ENCODE data around the gene PXK.

Gene PXK

GRCh38 chr3:58398669-58399333 lies 66.1 kb downstream of the PXK start:
- TF ChIP-seq GATA3 (IDR thresholded peaks at IDR 0.05; ENCODE audit: low read depth, low read length) (no peak), GATA2 (IDR thresholded peaks at IDR 0.05; ENCODE audit: low read depth, low read length) (no peak)

GRCh38 chr3:58403513-58404109 lies 70.9 kb downstream of the PXK start:
- no peak for TF ChIP-seq GATA3 (IDR thresholded peaks at IDR 0.05; ENCODE audit: low read depth, low read length)
- TF ChIP-seq GATA2 (IDR thresholded peaks at IDR 0.05; ENCODE audit: low read depth, low read length), result no peak

- TF ChIP-seq GATA2 (IDR thresholded peaks at IDR 0.05; ENCODE audit: low read depth, low read length), result no peak
- no peak for TF ChIP-seq GATA3 (IDR thresholded peaks at IDR 0.05; ENCODE audit: low read depth, low read length)
Measured at GRCh38 chr3:58404396-58404795, 71.7 kb downstream of the PXK start.

DNA sequence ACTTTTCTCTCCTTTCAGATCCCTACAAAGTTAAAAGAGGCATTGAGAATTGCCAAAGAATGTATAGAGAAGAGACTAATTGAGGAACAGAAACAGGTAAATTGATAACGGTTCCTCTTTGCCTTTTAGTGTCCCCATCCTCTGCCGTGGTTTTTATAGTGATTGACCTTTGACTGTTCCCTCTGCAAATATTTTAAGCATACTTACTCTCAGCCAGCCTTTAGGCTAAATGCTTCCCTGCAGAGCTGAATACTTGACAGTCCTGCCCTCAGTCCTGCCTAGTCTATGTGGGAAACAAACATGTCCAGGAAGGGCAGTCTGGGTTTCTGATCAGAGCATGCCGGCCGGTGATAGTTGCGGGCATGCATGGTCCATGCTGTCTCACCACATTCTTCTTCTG lies 76.2 kb downstream of the PXK start:
- TF ChIP-seq GATA2 (IDR thresholded peaks at IDR 0.05; ENCODE audit: low read depth, low read length) (no peak), GATA3 (IDR thresholded peaks at IDR 0.05; ENCODE audit: low read depth, low read length) (no peak)

DNA sequence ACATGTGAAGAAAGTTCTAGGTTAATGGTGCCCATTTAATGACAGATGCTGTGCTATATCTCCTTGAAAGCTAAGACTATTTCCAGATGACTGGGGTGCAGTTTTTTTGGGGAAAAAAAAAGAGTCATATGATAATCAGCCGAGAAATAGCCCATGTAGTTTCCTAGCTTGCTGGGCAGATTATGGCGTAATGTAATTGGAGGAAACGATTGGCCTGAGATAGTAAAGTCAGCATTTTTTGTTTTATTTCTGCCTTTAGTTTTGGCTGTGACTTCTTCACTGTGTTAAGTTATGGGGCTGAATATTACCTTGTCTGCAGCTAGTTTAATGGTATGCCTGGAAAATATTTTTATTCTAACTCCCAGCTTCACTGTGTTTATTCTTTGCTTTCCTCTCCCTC lies 77.0 kb downstream of the PXK start:
- TF ChIP-seq GATA2 (IDR thresholded peaks at IDR 0.05; ENCODE audit: low read depth, low read length), result no peak
- no peak for TF ChIP-seq GATA3 (IDR thresholded peaks at IDR 0.05; ENCODE audit: low read depth, low read length)

DNA sequence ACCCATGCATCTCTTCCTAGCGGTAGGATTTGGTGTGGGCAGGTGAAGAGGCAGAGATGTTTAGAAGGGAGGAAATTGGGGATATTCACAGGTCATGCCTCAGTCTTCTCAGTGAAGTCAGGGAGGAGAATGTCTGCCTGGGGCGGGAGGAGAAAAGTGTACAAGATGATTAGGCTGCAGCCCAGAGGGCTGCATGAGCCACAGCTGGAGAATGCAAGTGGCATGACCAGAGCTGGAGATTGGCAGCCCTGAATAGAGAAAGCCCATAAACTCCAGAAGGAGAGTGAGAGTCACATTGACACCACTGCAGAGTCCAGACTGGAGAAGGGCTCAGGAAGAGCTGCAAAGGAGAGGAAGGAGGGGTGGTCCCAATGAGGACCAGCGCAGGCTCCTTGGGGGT lies 78.3 kb downstream of the PXK start:
- no peak for TF ChIP-seq GATA2 (IDR thresholded peaks at IDR 0.05; ENCODE audit: low read depth, low read length)
- TF ChIP-seq GATA3 (IDR thresholded peaks at IDR 0.05; ENCODE audit: low read depth, low read length), result no peak

DNA sequence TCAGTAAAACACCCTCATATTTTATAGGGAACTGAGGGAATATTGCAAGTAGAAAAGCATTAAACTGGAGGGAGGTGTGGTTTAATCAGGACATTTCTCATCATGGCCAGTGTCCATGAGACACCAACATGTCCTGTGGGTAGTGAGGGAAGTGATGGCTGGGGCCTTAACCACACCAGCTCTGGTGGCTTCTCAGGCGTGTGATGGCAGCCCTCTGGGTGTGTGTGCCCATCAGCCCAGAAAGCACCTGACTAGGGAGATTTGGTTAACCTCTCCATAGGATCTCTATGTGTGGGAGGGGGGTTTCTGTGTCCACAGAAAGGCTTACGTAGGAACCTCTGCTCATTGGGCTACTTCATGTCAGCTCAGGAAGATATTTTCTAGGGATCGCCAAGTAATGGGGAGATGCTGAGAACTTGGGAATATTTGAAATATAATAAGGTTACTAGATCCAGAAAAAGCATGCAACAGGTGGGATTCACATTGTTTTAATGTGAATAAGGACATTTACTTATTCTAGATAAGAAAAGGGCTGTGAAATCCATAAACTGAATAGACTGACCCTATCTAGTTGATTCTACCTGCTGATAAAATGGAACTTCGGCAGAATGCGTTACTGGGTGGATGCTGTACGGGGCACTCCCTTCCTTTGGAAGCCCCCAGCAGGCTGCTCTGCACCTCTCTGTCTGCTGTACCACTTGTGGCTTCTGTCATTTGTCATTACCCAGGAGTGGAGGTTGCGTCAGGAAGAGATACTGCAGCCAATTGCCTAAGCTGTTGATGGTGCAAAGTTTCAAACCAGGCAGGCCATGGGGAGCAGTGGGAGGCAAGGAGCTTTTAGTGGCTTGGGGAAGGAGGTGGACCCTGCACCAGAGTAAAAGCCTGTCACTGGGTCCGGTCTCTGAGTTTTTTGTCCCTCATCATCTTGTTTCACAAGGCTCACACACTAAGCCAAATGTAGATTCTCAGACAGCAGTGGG lies 79.4 kb downstream of the PXK start:
- TF ChIP-seq GATA3 (IDR thresholded peaks at IDR 0.05; ENCODE audit: low read depth, low read length) (no peak), GATA2 (IDR thresholded peaks at IDR 0.05; ENCODE audit: low read depth, low read length) (no peak)

- TF ChIP-seq GATA3 (IDR thresholded peaks at IDR 0.05; ENCODE audit: low read depth, low read length), result no peak
- no peak for TF ChIP-seq GATA2 (IDR thresholded peaks at IDR 0.05; ENCODE audit: low read depth, low read length)
Measured at GRCh38 chr3:58414538-58415197, 82.0 kb downstream of the PXK start.

DNA sequence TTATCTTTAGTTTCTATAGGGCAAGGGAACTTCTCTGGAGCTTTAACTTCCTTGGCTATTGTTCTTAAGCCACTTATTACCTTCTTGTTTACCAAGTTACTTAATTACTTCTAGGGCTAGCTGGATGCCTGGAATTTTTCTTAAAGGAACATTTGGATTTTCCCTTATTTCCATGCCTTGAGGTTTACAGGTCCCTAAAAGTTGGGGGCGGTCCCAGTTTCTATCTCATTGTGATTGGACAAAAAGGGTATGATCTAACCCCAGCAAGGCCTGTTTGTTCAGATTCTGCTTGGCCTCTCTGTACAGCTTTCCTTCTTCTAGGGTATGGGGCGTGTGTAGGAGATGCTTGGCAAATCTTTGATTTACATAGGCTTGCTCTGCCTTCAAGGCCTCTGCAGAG lies 83.5 kb downstream of the PXK start:
- no peak for TF ChIP-seq GATA3 (IDR thresholded peaks at IDR 0.05; ENCODE audit: low read depth, low read length)
- TF ChIP-seq GATA2 (IDR thresholded peaks at IDR 0.05; ENCODE audit: low read depth, low read length), result no peak

DNA sequence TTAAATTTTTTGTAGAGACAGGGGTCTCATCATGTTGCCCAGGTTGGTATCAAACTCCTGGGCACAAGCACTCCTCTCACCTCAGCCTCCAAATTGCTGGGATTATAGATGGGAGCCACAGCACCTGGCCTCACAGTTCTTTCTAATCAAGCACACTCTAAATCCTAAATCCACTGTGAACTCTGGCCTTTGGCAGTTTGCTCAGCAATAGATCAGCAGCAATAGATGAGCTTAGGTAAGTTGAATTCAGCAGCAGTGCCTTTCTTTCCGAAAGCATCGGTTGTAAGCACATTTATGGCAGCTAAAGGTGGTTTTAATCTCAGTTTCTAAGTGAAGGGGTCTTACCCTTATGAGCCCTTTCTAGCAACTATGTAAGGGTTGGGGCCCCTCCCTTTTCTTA lies 84.4 kb downstream of the PXK start:
- TF ChIP-seq GATA3 (IDR thresholded peaks at IDR 0.05; ENCODE audit: low read depth, low read length), result no peak
- TF ChIP-seq GATA2 (IDR thresholded peaks at IDR 0.05; ENCODE audit: low read depth, low read length), result no peak

GRCh38 chr3:58418227-58418626 lies 85.5 kb downstream of the PXK start:
- no peak for TF ChIP-seq GATA3 (IDR thresholded peaks at IDR 0.05; ENCODE audit: low read depth, low read length)
- no peak for TF ChIP-seq GATA2 (IDR thresholded peaks at IDR 0.05; ENCODE audit: low read depth, low read length)

GRCh38 chr3:58419780-58420507 lies 87.3 kb downstream of the PXK start:
- no peak for TF ChIP-seq GATA3 (IDR thresholded peaks at IDR 0.05; ENCODE audit: low read depth, low read length)
- TF ChIP-seq GATA2 (IDR thresholded peaks at IDR 0.05; ENCODE audit: low read depth, low read length), result no peak

- TF ChIP-seq GATA2 (IDR thresholded peaks at IDR 0.05; ENCODE audit: low read depth, low read length), result no peak
- no peak for TF ChIP-seq GATA3 (IDR thresholded peaks at IDR 0.05; ENCODE audit: low read depth, low read length)
Measured at GRCh38 chr3:58421004-58421403, 88.3 kb downstream of the PXK start.
